Activated T-cell treated with anti-CD3 and anti-CD28 coated beads for 24 hours (primary cell): Measurements from ENCODE around the gene FCHSD1.
"Not testable (repeated sequence)": the region's sequence is repeated elsewhere in the genome, so short reads cannot be mapped to it uniquely, and the experiment has no call there.

Experiments
- DNase-seq: peaks from one replicate; pipeline ENCODE4 v3.0.0-alpha.2; 2020; ENCODE audit warnings: low read depth

FCHSD1 gene

GRCh38 chr5:141615991-141616720, 35.1 kb downstream of the FCHSD1 start:
- DNase-seq, result no peak

DNA sequence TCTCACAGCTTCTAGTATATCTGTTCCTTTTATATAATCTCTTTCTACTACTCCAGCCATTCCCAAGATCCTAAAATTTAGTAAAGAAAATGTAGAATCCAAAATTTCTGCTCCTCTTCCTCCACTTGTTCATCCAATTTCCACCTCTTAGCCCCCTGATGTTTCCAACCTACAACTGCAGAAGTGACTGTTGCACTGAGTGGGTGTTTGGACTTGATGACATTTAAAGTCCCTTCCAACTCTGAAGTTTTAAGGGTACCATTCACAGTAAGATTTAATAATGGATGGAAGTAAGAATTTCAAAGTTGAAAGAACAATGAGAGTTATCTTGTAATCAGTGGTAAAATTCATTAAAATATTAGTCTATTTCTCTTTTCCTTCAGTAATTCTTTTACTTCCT, 37.9 kb downstream of the FCHSD1 start:
- no peak for DNase-seq

DNA sequence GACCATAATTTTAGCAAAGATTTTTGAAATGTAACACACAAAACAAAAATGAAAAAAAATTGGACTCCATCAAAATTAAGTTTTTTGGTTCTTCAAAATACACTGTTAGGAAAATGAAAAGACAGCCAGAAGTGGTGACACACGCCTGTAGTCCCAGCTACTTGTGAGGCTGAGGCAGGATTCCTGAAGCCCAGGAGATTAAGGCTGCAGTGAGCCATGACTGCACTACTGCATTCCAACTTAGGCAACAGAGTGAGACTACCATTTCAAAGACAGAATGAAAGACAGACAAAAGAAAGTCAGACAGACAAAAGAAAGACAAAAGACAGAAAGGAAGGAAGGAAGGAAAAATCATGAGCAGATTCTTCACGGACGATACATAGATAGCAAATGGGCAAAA, 39.9 kb downstream of the FCHSD1 start:
- DNase-seq, result no peak

GRCh38 chr5:141609921-141610320, 41.3 kb downstream of the FCHSD1 start:
- not testable (repeated sequence) for DNase-seq

GRCh38 chr5:141609044-141609443, 42.2 kb downstream of the FCHSD1 start:
- DNase-seq, result no peak

GRCh38 chr5:141608557-141608956, 42.7 kb downstream of the FCHSD1 start:
- DNase-seq, result no peak

GRCh38 chr5:141608046-141608445, 43.2 kb downstream of the FCHSD1 start:
- no peak for DNase-seq

- DNase-seq, result peak; percentile 62
Observed at GRCh38 chr5:141605523-141606277, 45.5 kb downstream of the FCHSD1 start.

DNA sequence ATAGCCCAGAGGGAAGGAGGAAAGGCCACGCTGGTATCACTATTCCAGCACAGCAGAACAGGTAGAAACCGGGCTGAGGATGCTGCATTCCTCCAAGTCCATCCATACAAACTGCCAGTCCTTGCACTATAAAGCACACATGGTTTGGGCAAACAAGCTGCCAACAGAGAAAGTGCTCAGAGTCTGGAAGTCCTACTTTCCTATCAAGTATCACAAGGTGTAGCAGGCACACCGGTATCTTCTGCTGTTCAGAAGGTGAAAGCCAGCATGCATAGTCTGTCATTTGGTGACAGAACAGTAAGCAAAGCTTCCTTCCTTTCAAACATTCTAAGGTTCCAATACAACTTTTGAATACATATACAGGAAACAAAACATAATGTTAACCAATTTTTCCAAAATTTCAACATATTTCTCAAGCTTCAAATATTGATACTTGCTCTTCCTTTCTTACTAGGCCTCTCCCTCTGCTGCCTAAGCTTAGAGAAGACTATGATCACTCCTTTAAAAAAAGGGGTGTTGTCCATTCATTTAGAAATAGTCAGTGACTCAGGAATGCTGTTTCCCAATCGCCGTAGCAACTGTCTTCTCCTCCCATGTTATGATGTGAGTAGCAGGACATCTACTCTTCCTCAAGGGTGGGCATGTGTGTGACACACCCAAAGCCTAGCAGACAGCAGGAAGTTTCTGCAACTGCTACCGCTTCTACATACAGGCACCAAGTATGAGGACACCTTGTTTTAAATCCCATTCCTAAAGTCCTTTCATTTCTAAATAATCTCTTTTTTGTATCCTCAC, 47.1 kb downstream of the FCHSD1 start:
- no peak for DNase-seq

DNA sequence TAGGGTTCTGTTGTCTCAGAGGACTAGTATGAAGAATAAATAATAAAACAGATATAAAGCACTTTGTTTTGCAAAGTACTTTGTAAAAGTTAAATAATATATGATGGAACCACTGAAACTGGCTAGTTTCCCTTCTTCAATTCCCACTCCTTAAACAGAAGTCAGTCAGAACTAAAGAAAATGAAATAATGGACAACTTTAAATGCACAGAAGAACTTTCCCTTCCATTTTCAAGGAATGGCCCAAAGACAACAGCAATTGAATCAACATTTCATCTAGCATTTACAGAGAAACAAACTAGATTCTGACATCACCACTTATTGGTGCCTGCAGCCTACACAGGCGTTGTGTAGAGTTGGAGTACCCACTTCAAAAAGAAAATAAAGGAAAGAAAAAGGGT, 48.6 kb downstream of the FCHSD1 start:
- no peak for DNase-seq

GRCh38 chr5:141598391-141599345, 52.5 kb downstream of the FCHSD1 start:
- no peak for DNase-seq

DNA sequence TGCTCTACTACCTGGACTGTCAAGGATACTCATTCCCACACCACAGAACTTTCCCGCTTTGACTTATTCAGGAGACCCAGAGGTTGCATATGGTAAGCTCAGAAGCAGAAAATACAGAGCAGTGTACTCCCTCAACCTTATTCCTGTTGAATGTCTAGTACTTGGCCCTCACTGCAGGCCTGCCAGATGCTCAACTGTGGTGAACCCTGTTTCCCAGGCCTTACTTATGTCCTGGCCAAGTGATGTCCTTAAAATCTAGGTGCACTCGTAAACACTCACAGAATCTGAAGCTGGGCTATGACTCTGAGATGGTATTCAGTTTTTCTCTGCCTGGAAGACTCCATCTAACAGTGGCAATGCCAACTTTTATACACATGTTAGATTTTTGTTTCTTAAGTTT, 53.4 kb downstream of the FCHSD1 start:
- DNase-seq, result no peak

- no peak for DNase-seq
Observed at GRCh38 chr5:141597394-141597793, 53.8 kb downstream of the FCHSD1 start.

DNA sequence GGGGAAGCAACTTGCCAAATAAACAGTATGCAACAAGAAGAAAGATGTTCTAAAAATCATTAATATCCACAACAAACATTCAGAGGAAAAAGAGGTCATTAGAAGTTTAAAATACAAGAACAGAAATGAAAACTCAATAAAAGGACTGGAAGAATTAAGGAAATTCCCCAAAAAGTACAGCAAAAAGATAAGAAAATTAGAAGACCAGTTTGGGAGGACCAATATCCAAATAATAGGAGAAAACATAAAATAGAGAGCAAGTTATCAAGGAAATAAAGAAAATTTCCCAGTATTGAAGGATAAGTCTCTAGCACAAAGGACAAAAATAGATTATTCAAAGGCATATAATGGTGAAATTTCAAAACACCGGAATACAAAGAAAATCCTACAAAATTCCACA, 54.4 kb downstream of the FCHSD1 start:
- DNase-seq, result no peak

- no peak for DNase-seq
Observed at GRCh38 chr5:141590127-141590526, 61.1 kb downstream of the FCHSD1 start.
